HK-2 (cell line): Measurements from ENCODE around the gene RBBP9.
"Not testable (repeated sequence)": the region's sequence is repeated elsewhere in the genome, so short reads cannot be mapped to it uniquely, and the experiment has no call there.

Source experiments
- DNase-seq: peaks from one replicate; pipeline ENCODE4 v3.0.0-alpha.2; 2018; ENCODE audit not compliant: unreplicated experiment

Gene RBBP9

GRCh38 chr20:18504479-18505060 is 7.5 kb upstream of the RBBP9 start:
- DNase-seq = no peak

DNA sequence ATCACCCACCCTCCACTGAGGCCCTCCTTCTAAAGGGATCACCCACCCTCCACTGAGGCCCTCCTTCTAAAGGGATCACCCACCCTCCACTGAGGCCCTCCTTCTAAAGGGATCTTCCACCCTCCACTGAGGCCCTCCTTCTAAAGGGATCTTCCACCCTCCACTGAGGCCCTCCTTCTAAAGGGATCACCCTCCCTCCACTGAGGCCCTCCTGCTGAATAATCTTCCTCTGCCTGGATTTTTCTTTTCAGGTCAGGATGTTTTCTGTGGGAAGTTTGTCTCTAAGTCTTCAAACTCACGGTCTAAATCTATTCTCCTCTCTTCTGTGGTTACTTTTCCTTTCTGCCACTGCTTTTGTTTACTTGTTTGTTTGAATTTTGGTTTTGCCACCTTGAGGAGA is 4.6 kb upstream of the RBBP9 start:
- DNase-seq = not testable (repeated sequence)

GRCh38 chr20:18497603-18498002 is 578 bp upstream of the RBBP9 start:
- no peak for DNase-seq

GRCh38 chr20:18496042-18496441 is 983 bp downstream of the RBBP9 start:
- DNase-seq = no peak

GRCh38 chr20:18488301-18488700 is 8.7 kb downstream of the RBBP9 start:
- no peak for DNase-seq

GRCh38 chr20:18481596-18481995 is 15.4 kb downstream of the RBBP9 start:
- DNase-seq = no peak

- DNase-seq = no peak
Measured at GRCh38 chr20:18477821-18478220, 19.2 kb downstream of the RBBP9 start.

GRCh38 chr20:18477218-18477617 is 19.8 kb downstream of the RBBP9 start:
- no peak for DNase-seq

- DNase-seq = peak; percentile 98
Measured at GRCh38 chr20:18466894-18467730, 29.9 kb downstream of the RBBP9 start, which contains the start of the genes DZANK1 and POLR3F. Gene DZANK1, minus strand, starts transcription at chr20:18467030. Its CDS starts 1,672 bp downstream, at chr20:18465358. Gene POLR3F, plus strand, starts transcription at chr20:18467390. Its CDS starts 117 bp downstream, at chr20:18467507.

GRCh38 chr20:18466574-18466893 is 30.5 kb downstream of the RBBP9 start:
- no peak for DNase-seq

DNA sequence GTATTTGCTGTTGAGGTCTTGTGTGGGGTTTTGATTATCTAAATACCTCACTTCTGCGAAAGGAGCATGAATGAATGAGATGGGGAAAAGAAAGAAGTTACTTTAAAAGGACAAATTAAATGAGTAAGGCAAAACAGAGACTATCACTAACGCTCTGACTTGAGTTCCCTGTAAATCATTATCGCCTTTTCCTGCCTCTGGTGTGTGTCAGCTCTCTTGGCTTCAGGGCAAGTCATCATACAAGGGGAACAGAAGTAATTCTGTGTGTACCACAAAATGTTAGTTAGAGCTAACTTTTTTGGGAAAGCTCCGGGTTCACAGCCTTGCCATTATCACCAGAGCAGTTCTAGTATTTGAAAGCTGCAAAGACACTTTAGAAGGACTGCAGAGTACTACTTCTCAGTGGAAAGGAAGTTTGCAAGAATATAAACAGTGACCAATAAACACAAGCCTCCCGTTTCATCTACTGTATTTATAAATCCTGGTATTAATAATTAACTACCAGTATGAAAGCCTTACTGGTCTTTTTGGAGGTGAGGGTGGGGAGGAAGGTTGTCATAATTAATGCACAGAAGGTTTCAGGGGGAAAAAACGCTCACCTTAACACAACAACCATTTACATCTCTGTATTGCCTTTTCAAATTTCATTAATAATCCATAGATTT is 31.4 kb downstream of the RBBP9 start:
- DNase-seq = peak; percentile 35

GRCh38 chr20:18456600-18456999 is 40.4 kb downstream of the RBBP9 start:
- DNase-seq = no peak

GRCh38 chr20:18443886-18444285 is 53.1 kb downstream of the RBBP9 start:
- DNase-seq = no peak

GRCh38 chr20:18440403-18440802 is 56.6 kb downstream of the RBBP9 start:
- DNase-seq = no peak

DNA sequence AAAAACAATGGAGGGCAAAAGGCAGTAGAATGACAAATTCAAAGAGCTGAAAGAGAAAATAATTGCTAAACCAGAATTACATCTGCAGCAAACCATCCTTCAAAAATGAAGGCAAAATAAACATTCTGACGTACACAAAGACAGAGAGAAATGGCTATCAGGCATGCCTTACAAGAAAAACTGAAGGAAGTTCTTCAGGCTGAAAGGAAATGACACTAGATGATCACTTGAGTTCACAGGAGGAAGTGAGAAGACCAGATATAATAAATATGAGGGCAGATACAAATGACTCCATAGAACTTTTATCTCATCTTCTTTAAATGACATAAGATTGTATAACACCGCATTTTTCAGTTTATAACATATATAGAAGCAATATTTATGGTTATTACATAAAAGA is 60.2 kb downstream of the RBBP9 start:
- DNase-seq = no peak
